ENCODE measurements around the gene WNT3A.

DNA sequence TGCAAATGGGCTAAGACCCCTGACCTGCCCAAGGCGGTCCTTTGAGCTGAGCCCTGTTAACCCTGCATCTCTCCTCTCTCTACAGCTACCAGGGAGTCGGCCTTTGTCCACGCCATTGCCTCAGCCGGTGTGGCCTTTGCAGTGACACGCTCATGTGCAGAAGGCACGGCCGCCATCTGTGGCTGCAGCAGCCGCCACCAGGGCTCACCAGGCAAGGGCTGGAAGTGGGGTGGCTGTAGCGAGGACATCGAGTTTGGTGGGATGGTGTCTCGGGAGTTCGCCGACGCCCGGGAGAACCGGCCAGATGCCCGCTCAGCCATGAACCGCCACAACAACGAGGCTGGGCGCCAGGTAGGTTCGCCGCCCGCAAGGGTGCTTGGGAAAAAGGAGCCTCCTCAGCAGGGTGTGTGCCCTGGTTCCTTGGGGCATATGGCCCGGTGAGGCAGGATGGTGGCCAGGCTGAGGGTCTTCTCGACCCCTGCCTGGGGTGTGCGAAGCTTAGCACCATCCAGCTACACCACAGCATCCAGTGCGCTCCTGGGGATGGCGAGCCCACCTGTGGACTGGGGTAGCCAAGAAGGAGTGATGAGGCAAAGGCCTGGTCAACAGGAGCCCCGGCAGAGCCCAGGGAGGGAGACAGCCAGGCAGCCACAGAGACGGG lies 43.9 kb downstream of the WNT3A start:
- TF ChIP-seq, protein P1, sequence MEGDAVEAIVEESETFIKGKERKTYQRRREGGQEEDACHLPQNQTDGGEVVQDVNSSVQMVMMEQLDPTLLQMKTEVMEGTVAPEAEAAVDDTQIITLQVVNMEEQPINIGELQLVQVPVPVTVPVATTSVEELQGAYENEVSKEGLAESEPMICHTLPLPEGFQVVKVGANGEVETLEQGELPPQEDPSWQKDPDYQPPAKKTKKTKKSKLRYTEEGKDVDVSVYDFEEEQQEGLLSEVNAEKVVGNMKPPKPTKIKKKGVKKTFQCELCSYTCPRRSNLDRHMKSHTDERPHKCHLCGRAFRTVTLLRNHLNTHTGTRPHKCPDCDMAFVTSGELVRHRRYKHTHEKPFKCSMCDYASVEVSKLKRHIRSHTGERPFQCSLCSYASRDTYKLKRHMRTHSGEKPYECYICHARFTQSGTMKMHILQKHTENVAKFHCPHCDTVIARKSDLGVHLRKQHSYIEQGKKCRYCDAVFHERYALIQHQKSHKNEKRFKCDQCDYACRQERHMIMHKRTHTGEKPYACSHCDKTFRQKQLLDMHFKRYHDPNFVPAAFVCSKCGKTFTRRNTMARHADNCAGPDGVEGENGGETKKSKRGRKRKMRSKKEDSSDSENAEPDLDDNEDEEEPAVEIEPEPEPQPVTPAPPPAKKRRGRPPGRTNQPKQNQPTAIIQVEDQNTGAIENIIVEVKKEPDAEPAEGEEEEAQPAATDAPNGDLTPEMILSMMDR (conservative IDR thresholded peaks at IDR 0.05; ENCODE audit: low read depth, low read length), result no peak
- TF ChIP-seq EZH2 (IDR thresholded peaks at IDR 0.05; ENCODE audit: low read length, unreplicated experiment), result no peak

Data from PC-3 (cell line).